Measurements from ENCODE around the gene CMIP. TPM values are rescaled to one million over a fixed set of nuclear protein-coding genes. Genes with fewer than 3 reads are reported as not detected.

Gene CMIP
- polyA plus RNA-seq, 1 experiment: 2.7 TPM

DNA sequence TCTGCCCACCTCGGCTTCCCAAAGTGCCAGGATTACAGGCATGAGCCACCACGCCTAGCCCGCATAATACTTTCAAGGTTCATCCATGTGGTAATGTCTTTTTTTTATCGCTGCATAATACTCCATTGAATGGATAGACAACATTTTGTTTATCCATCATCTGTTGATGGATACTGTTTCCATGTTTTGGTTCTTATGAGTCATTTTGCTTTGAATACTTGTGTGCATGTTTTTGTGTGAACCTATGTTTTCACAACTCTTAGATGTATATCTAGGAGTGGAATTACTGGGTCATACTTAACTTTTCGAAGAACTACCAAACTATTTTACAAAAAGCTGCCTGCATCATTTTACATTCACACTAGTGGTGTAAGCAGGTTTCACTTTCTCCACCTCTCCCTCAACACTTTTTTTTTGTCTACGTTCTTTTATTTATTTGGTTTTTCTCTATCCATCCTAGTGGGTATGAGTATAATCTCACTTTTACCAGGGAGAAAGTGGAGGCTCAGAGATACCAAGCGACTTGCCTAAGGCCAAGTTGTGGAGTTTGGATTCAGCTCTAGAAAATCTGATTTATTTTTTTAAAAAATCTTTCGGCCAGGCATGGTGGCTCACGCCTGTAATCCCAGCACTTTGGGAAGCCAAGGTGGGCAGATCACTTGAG lies 151.2 kb downstream of the CMIP start:
- no peak for DNase-seq (ENCODE audit: low read depth, low spot score)
- ChIA-PET POLR2A (no interaction called here), CTCF (interaction anchor here (0.6 kb wide), 1 partner anchor 140 kb away, joined by 5 read pairs; no protein-coding TSS in a partner anchor)

DNA sequence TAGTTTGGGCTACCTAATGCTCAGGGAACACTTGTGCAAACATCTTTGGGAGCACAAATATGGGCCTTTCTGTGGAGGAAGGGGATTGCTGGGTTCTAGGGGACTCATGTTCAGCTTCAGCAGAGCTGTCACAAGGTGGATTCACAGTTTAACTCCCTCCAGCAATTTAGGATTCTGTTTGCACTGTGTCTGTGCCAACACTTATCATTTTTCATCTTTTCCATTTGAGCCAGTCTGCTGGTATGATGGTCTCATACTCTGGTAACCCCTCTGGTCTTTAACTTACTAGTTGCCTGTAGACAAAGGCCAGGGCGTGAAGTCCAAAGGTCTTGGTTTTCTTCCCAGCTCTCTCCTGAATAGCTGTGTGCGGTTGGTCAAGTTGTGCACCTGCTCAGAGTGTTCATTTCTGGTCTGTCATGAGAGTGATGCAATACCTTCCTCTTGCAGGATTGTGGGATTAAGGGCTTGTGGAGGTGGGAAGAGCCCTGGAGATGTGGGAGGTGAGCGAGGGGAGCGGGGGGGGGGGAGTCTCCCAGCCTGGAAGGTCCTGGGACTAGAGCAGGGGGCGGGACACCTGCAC lies 152.6 kb downstream of the CMIP start:
- CTCF ChIA-PET: no interaction called here
- no peaks in the 10 kb centered on the region; the same call in 1 of the 2 replicates for H3K9me3 ChIP-seq (ENCODE audit: control insufficient read depth, insufficient read depth, low read length)
- H3K4me3 ChIP-seq (ENCODE audit: low read depth, low read length): no peak overlapping the region
- TF ChIP-seq, protein P1, sequence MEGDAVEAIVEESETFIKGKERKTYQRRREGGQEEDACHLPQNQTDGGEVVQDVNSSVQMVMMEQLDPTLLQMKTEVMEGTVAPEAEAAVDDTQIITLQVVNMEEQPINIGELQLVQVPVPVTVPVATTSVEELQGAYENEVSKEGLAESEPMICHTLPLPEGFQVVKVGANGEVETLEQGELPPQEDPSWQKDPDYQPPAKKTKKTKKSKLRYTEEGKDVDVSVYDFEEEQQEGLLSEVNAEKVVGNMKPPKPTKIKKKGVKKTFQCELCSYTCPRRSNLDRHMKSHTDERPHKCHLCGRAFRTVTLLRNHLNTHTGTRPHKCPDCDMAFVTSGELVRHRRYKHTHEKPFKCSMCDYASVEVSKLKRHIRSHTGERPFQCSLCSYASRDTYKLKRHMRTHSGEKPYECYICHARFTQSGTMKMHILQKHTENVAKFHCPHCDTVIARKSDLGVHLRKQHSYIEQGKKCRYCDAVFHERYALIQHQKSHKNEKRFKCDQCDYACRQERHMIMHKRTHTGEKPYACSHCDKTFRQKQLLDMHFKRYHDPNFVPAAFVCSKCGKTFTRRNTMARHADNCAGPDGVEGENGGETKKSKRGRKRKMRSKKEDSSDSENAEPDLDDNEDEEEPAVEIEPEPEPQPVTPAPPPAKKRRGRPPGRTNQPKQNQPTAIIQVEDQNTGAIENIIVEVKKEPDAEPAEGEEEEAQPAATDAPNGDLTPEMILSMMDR (IDR thresholded peaks at IDR 0.05; ENCODE audit: low read depth, low read length): no peak
- no peak for DNase-seq (ENCODE audit: low read depth, low spot score)
- POLR2A ChIA-PET: no interaction called here
- no peaks in the 10 kb centered on the region for H3K27me3 ChIP-seq (ENCODE audit: control insufficient read depth, insufficient read depth, low read length)
- no peak overlapping the region for H3K27ac ChIP-seq (ENCODE audit: low read depth, low read length)

More for the DNA sequence above, 151.2 kb downstream of the CMIP start:
- Histone ChIP-seq H3K9me3 (ENCODE audit: control insufficient read depth, insufficient read depth, low read length) (no peaks in the 10 kb centered on the region; the same call in 1 of the 2 replicates), H3K27me3 (ENCODE audit: control insufficient read depth, insufficient read depth, low read length) (no peaks in the 10 kb centered on the region), H3K4me3 (ENCODE audit: low read depth, low read length) (no peak overlapping the region), H3K27ac (ENCODE audit: low read depth, low read length) (no peak overlapping the region)
- TF ChIP-seq, protein P1 (IDR thresholded peaks at IDR 0.05; ENCODE audit: low read depth, low read length): no peak

DNA sequence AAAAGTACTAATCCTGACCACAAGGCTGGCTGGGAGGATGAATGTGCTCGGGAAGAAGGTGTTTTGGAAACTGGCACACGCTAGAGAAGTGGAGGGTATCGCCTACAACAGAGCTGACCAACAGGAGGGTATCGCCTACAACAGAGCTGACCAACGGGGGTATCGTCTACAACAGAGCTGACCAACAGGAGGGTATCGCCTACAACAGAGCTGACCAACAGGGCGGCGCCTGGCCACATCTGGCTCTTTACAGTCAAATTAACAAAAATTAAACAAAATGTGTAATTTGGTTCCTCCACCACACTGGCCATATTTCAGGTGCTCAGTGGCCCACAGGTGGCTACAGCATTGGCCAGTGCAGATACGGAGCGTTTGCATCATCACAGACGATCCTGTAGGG lies 153.5 kb downstream of the CMIP start:
- Histone ChIP-seq H3K9me3 (ENCODE audit: control insufficient read depth, insufficient read depth, low read length) (no peaks in the 10 kb centered on the region; the same call in 1 of the 2 replicates), H3K27me3 (ENCODE audit: control insufficient read depth, insufficient read depth, low read length) (no peaks in the 10 kb centered on the region), H3K4me3 (ENCODE audit: low read depth, low read length) (no peak overlapping the region), H3K27ac (ENCODE audit: low read depth, low read length) (no peak overlapping the region)
- no peak for DNase-seq (ENCODE audit: low read depth, low spot score)
- ChIA-PET POLR2A (no interaction called here), CTCF (no interaction called here)
- TF ChIP-seq, protein P1 (IDR thresholded peaks at IDR 0.05; ENCODE audit: low read depth, low read length): no peak

DNA sequence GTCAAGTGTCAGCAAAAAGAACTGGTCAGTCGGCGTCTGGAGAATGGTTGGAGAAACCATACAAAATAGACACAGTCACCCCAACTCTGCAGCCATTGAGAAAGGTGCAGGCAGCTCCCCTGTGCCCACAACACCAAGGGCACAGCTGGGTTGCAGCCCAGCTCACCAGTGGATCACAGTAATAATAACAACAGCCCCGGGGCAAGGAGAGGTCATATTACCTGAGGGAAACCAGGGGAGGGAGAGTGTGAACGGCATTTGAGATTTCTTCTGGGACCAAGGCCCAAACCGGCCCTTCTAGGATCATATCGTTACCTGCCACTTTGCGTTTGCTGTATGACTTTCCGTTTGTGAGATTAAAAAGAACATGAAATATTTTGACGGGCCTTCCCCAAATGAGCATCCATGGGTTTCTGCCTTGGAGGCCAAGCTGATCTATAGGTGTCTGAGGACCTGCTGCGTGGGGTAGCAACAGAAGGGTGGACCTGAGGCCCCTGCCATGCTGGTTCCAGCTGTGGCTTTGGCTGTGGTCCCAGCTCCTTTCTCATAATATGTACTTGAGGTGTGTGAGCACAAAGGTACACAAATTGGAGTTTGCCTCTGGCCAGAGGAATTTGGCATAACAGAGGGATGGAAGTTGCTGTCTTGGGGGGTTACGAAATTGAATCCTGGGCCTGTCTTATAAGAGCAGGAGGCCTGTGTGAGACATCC lies 154.6 kb downstream of the CMIP start:
- DNase-seq (ENCODE audit: low read depth, low spot score): no peak
- Histone ChIP-seq H3K27ac (ENCODE audit: low read depth, low read length) (no peak overlapping the region), H3K27me3 (ENCODE audit: control insufficient read depth, insufficient read depth, low read length) (no peaks in the 10 kb centered on the region), H3K4me3 (ENCODE audit: low read depth, low read length) (no peak overlapping the region), H3K9me3 (ENCODE audit: control insufficient read depth, insufficient read depth, low read length) (no peaks in the 10 kb centered on the region; the same call in 1 of the 2 replicates)
- TF ChIP-seq, protein P1 (IDR thresholded peaks at IDR 0.05; ENCODE audit: low read depth, low read length): no peak
- ChIA-PET POLR2A (interaction anchor here (2.1 kb wide), 1 partner anchor 15 kb away, joined by 8 read pairs; no protein-coding TSS in a partner anchor), CTCF (no interaction called here)

DNA sequence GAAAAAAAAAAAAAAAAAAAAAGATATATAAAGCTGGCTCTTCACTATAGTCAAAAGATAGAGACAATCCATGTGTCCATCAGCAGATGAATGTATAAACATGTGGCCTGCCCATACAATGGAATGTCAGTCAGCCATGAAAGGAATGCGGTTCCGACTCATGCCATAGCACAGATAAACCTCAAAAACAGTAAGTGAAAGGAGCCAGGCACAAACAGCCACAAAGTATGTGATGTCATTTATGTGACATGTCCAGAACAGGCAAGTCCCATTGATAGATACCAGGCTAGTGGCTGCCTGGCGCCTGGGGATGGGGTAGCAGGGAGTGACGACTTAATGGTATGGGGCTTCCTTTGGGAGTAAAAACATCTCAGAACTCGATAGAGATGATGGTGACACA lies 155.7 kb downstream of the CMIP start:
- H3K9me3 ChIP-seq (ENCODE audit: control insufficient read depth, insufficient read depth, low read length): no peaks in the 10 kb centered on the region; the same call in 1 of the 2 replicates
- POLR2A ChIA-PET: interaction anchor here (2.1 kb wide), 1 partner anchor 16 kb away, joined by 8 read pairs; no protein-coding TSS in a partner anchor
- DNase-seq (ENCODE audit: low read depth, low spot score): no peak
- H3K4me3 ChIP-seq (ENCODE audit: low read depth, low read length): no peak overlapping the region
- TF ChIP-seq, protein P1 (IDR thresholded peaks at IDR 0.05; ENCODE audit: low read depth, low read length): no peak
- CTCF ChIA-PET: no interaction called here
- H3K27me3 ChIP-seq (ENCODE audit: control insufficient read depth, insufficient read depth, low read length): no peaks in the 10 kb centered on the region
- no peak overlapping the region for H3K27ac ChIP-seq (ENCODE audit: low read depth, low read length)
